SIG-M5 (cell line): Measurements from ENCODE around the gene CDC42BPG.

Experiments used
- DNase-seq: peaks from one replicate; lab custom pipeline; 2025; lab: John Stamatoyannopoulos, UW

CDC42BPG gene

GRCh38 chr11:64864473-64865285 is 20.2 kb upstream of the CDC42BPG start:
- no peak for DNase-seq

DNA sequence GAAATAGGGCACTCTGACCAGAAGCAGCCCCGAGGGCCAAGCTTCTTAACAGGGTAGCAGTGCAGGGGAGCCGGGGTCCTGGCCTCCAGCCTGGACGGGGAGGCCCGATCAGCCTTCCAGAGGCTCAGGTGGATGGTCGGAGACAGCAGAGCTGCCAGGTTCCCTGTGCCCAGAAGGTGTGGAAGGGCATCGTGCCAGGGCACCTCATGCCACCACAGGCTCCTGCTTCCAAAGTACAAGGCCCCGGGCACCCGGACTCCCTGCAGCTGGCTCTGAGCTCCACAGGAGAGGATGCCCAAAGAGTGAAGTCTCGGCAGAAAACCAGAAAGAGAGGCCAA is 19.7 kb upstream of the CDC42BPG start:
- no peak for DNase-seq

DNA sequence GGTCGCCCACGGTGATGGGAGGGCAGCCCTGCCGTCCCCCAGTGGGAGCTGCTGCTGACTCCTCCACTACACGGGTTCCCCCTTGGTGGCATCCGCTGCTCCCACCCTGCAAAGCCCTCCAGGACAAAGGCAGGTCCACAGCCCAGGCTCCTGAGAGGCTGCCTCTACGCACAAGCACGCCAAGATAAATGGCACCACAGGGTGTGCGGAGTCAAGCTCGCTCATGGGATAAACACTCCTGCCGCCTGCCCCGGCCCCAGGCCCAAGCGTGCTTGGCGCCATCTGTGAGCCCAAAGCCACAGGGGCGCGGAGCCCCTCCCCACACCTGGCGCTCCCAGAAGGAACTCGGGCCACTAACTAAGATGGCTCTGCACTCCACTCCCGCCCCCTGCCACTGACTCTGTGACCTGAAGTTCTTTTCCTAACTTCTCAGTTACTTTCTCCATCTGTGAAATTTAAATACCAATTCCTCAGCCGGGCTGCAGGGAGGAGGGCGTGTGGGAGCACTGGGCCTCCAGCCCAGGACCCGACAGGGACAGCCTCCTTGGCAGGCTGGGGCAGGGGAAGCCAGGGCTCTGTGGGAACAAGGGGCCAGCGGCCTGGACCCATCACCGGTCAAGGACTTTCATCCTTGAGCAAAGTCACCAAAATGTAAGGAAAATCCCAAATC is 19.1 kb upstream of the CDC42BPG start:
- DNase-seq = no peak

- DNase-seq = no peak
Measured at GRCh38 chr11:64862987-64863390, 18.5 kb upstream of the CDC42BPG start.

- peak; percentile 26 for DNase-seq
Measured at GRCh38 chr11:64861227-64861975, 16.9 kb upstream of the CDC42BPG start.

GRCh38 chr11:64859542-64860414 is 15.3 kb upstream of the CDC42BPG start:
- peak; percentile 43 for DNase-seq

DNA sequence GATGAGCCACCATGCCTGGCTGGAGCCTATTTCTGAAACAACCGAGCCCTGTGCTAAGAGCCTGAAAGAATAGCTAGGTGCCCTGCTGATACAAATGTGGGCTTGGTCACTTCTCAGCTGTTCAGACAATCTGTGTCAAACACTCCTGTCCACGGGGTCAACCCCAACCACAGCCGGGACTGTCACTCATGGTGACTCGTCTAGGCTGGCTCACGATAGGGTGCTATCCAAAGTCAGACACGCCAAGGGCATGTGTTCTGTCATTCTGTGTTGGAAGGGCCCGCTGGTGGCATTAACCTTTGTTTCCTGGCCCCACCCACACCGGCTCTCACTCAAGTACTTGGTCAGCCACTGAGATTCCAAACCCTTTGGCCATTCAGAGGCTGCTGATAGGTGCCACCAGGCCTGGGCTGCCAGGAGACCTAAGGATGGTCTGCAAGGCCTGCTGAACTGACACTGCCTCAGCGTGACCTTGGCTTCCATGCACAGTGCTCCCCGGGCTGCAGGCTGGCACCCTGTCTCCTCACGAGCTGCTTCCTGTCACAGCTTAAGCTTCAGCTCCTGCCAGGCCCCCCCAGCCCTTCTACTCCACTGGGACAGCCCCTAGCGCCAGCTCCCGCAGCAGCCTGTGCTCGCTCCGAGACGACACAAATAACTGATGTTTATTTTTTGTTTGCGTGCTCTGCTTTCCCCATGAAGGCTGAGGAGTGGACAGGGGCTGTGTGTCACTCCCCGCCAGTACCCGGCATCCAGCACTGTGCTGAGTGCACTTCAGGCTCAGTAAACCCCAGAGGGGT is 14.2 kb upstream of the CDC42BPG start:
- no peak for DNase-seq

DNA sequence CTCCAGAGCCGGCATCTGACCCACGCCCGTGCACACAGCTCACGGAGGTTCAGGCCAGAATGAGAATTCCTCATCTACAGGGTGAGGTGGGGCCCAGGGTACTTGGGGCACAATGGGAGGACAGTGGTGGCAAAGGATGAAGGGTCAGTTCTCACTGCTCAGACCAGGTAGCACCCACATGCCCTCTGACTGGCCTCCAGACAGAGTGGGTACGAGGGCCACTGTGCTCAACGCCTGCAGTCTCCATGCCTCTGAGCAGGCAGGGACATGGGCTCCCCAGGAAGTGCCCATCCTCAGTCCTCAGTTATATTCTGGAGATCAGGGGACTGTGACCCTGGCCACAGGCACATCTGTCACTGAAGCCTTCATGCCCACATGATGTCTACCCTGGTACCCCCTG is 13.0 kb upstream of the CDC42BPG start:
- DNase-seq = no peak

DNA sequence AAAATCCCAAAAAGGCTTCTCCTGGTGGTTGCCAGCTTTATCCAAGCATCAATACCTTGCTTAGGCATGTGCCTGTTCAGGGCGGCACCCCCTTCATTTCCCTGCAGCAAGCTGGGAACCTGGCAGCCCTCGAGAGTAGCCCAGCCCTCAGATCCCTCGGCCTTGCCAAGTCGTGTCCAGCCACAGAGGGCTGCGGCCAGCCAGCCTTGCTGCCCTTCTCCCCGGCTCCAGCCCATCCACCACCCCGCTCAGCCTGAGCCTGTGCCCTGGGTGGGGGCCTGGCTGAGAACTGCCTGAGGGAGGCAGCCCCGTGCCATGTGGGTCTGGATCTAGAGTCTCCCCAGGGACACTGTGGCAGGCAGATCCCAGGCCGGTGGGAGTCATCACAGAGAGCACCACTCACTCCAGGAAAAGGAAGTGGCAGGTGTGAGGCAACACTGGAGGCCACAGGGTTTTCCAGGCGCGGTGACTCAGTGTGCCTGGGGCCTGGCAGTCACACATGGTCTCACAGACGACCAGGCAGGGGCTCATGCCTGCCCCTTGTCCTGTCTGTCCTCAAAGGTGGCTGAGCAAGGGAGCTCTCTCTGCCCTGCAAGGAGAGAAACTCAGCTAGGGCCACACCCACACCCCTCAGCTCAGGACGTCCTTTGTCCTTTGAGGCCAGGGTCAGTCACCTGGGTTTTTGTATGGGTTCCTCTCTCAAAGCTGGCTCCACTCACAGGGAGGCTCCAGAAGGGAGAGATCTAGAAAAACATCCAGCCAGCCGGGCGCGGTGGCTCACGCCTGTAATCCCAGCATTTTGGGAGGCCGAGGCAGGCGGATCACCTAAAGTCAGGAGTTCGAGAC is 12.2 kb upstream of the CDC42BPG start:
- DNase-seq = no peak

GRCh38 chr11:64855596-64856304 is 11.3 kb upstream of the CDC42BPG start:
- DNase-seq = no peak

- DNase-seq = no peak
Measured at GRCh38 chr11:64854534-64855502, 10.4 kb upstream of the CDC42BPG start.

GRCh38 chr11:64854157-64854533 is 9.7 kb upstream of the CDC42BPG start:
- no peak for DNase-seq

- no peak for DNase-seq
Measured at GRCh38 chr11:64853709-64854108, 9.3 kb upstream of the CDC42BPG start.

DNA sequence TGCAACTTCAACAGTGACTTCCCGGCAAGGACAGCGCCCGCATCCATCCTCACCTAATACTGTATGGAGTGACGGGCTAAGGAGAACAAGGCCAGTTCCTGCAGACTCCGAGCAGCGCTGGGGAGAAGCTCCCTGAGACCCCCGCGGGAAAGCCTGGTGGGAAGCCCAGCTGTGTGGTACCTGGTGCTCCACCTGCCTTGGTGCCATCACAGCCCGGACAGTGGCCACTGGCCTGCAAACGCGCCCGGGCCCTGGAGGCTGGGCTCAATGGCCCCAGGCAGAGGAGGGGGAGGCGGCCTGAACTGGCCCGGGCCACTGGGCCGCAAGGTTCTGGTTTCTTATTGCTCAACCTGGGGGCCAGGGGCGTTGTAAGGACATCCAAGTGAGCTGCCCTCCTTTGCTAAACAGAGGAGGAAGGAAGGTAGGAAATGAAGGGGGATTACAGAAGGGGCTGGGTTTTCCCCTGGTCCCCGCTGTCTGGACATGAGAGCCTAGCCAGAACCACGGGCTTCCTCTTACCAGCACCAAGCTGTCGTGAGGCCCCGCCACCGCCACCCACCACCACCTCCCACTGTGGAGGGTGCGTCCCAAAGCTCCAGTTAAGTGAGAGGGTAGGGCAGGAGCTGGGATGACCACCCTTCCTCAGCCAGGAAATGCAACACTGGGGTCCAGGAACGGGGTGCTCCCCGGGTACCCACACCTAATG is 8.5 kb upstream of the CDC42BPG start:
- no peak for DNase-seq

DNA sequence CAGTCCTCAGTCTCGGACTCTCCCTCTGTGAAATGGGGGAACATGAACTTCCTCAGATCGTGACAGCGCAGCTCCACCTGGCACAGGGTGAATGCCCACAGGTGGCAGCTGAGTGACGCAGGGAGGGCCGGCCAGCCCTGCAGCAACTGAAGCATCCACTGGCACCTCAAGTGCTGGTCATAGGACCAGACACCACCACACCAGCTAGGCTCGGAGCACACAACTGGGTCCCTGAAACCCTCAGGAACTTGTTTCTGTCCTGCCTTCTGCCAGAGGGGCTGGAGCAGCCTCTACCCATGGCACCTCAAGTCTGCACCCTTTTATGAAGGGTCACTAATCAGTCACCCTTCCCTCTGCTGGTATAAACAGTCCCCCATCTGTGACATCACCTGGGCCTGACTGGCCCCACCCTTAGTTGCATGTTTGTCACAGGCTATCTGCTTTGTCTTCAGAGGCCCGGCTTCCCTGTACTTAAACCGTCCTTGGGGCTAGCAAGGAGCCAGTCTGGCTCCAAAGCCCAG is 7.4 kb upstream of the CDC42BPG start:
- DNase-seq = no peak

DNA sequence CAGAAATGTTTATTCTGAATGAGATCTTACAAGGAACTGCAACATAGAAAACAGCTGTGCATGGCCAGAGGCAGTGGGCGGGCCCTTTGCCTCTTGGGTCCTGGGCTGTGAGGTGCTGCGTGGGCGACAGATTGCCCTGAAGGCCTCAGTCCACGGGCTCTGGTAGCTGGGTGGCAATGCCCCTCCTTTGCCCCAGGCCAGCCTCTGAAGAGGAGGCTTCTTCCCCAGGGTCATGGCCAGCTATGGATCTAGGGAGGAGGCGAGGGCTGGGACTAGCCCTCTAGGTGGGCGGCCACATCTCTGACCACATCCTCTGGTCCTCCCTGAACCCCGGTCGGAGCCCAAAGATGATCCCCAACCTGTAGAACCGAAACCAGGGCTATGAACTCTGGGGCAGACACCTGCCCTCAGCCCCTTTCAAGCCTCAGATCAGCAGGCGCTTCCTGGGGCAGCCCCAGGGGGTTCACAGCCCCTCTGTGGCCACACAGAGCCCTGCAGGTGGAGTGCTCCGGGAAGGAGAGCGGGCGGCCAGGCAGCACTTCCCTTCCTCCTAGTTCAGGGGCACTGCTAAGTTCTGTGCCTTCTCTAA is 6.6 kb upstream of the CDC42BPG start:
- no peak for DNase-seq
